Measurements from ENCODE around the gene ABCC4.
"Not testable (repeated sequence)": the region's sequence is repeated elsewhere in the genome, so short reads cannot be mapped to it uniquely, and the experiment has no call there.

Gene ABCC4

GRCh38 chr13:95181586-95181985 lies 119.7 kb downstream of the ABCC4 start:
- DNase-seq (ENCODE audit: low spot score), result no peak
- H3K4me1 Mint-ChIP-seq (ENCODE audit: low read depth), result peaks cover 65% of the 10 kb centered on the region
- H3K4me3 Mint-ChIP-seq, result no peak overlapping the region
- H3K27ac Mint-ChIP-seq, result no peak overlapping the region
- peaks cover 53% of the 10 kb centered on the region for H3K36me3 Mint-ChIP-seq (ENCODE audit: low read depth)
- no peaks in the 10 kb centered on the region for H3K27me3 Mint-ChIP-seq (ENCODE audit: low read depth)
- H3K9me3 Mint-ChIP-seq, result peaks cover 31% of the 10 kb centered on the region

- peaks cover 26% of the 10 kb centered on the region for H3K9me3 Mint-ChIP-seq
- H3K27me3 Mint-ChIP-seq (ENCODE audit: low read depth), result no peaks in the 10 kb centered on the region
- peak overlapping the region; percentile 5 for H3K27ac Mint-ChIP-seq
- no peak for DNase-seq (ENCODE audit: low spot score)
- peaks cover 48% of the 10 kb centered on the region for H3K36me3 Mint-ChIP-seq (ENCODE audit: low read depth)
- peaks cover 61% of the 10 kb centered on the region for H3K4me1 Mint-ChIP-seq (ENCODE audit: low read depth)
- H3K4me3 Mint-ChIP-seq, result no peak overlapping the region
These were observed 120.6 kb downstream of the ABCC4 start for GRCh38 chr13:95180513-95181245.

- Mint-ChIP-seq H3K36me3 (ENCODE audit: low read depth) (peaks cover 46% of the 10 kb centered on the region), H3K4me1 (ENCODE audit: low read depth) (peaks cover 33% of the 10 kb centered on the region), H3K9me3 (peaks cover 26% of the 10 kb centered on the region), H3K27ac (peak overlapping the region; percentile 52), H3K27me3 (ENCODE audit: low read depth) (no peaks in the 10 kb centered on the region), H3K4me3 (peak overlapping the region; percentile 16)
- DNase-seq (ENCODE audit: low spot score), result peak; percentile 33
These were observed 124.5 kb downstream of the ABCC4 start for GRCh38 chr13:95176611-95177259.

- peaks cover 16% of the 10 kb centered on the region for H3K4me1 Mint-ChIP-seq (ENCODE audit: low read depth)
These were observed 126.7 kb downstream of the ABCC4 start for GRCh38 chr13:95174517-95174916.

GRCh38 chr13:95168191-95168590 lies 133.1 kb downstream of the ABCC4 start:
- Mint-ChIP-seq H3K9me3 (no peaks in the 10 kb centered on the region), H3K27ac (no peak overlapping the region), H3K36me3 (ENCODE audit: low read depth) (peaks cover 6% of the 10 kb centered on the region), H3K27me3 (ENCODE audit: low read depth) (no peaks in the 10 kb centered on the region), H3K4me3 (no peak overlapping the region), H3K4me1 (ENCODE audit: low read depth) (no peaks in the 10 kb centered on the region)
- no peak for DNase-seq (ENCODE audit: low spot score)

More at GRCh38 chr13:95174517-95174916, 126.7 kb downstream of the ABCC4 start:
- Mint-ChIP-seq H3K9me3 (peaks cover 9% of the 10 kb centered on the region), H3K27ac (no peak overlapping the region), H3K4me3 (no peak overlapping the region), H3K27me3 (ENCODE audit: low read depth) (no peaks in the 10 kb centered on the region), H3K36me3 (ENCODE audit: low read depth) (peaks cover 33% of the 10 kb centered on the region)
- no peak for DNase-seq (ENCODE audit: low spot score)

GRCh38 chr13:95167003-95167402 lies 134.2 kb downstream of the ABCC4 start:
- not testable (repeated sequence) for DNase-seq (ENCODE audit: low spot score); H3K27me3 Mint-ChIP-seq (ENCODE audit: low read depth); H3K36me3 Mint-ChIP-seq (ENCODE audit: low read depth); H3K4me1 Mint-ChIP-seq (ENCODE audit: low read depth); H3K4me3 Mint-ChIP-seq; H3K27ac Mint-ChIP-seq; H3K9me3 Mint-ChIP-seq

- Mint-ChIP-seq H3K27me3 (ENCODE audit: low read depth) (no peaks in the 10 kb centered on the region), H3K4me3 (no peak overlapping the region), H3K4me1 (ENCODE audit: low read depth) (peaks cover 4% of the 10 kb centered on the region), H3K9me3 (no peaks in the 10 kb centered on the region), H3K36me3 (ENCODE audit: low read depth) (peaks cover 6% of the 10 kb centered on the region), H3K27ac (no peak overlapping the region)
- no peak for DNase-seq (ENCODE audit: low spot score)
These were observed 136.4 kb downstream of the ABCC4 start for GRCh38 chr13:95164830-95165229.

GRCh38 chr13:95160112-95160906 lies 140.9 kb downstream of the ABCC4 start:
- H3K9me3 Mint-ChIP-seq, result no peaks in the 10 kb centered on the region
- DNase-seq (ENCODE audit: low spot score), result no peak

GRCh38 chr13:95159458-95159857 lies 141.8 kb downstream of the ABCC4 start:
- peaks cover 6% of the 10 kb centered on the region for H3K4me1 Mint-ChIP-seq (ENCODE audit: low read depth)
- H3K36me3 Mint-ChIP-seq (ENCODE audit: low read depth), result peaks cover 4% of the 10 kb centered on the region
- no peak overlapping the region for H3K4me3 Mint-ChIP-seq
- no peak for DNase-seq (ENCODE audit: low spot score)
- no peaks in the 10 kb centered on the region for H3K27me3 Mint-ChIP-seq (ENCODE audit: low read depth)
- H3K9me3 Mint-ChIP-seq, result no peaks in the 10 kb centered on the region
- H3K27ac Mint-ChIP-seq, result no peak overlapping the region

More at GRCh38 chr13:95160112-95160906, 140.9 kb downstream of the ABCC4 start:
- peaks cover 4% of the 10 kb centered on the region for H3K4me1 Mint-ChIP-seq (ENCODE audit: low read depth)
- H3K27ac Mint-ChIP-seq, result no peak overlapping the region
- H3K27me3 Mint-ChIP-seq (ENCODE audit: low read depth), result no peaks in the 10 kb centered on the region
- H3K4me3 Mint-ChIP-seq, result no peak overlapping the region
- H3K36me3 Mint-ChIP-seq (ENCODE audit: low read depth), result peaks cover 4% of the 10 kb centered on the region

GRCh38 chr13:95156208-95156607 lies 145.0 kb downstream of the ABCC4 start:
- Mint-ChIP-seq H3K9me3 (no peaks in the 10 kb centered on the region), H3K27me3 (ENCODE audit: low read depth) (no peaks in the 10 kb centered on the region), H3K36me3 (ENCODE audit: low read depth) (peaks cover 4% of the 10 kb centered on the region), H3K4me1 (ENCODE audit: low read depth) (peaks cover 9% of the 10 kb centered on the region), H3K4me3 (no peak overlapping the region), H3K27ac (no peak overlapping the region)
- no peak for DNase-seq (ENCODE audit: low spot score)

GRCh38 chr13:95155504-95155903 lies 145.7 kb downstream of the ABCC4 start:
- H3K9me3 Mint-ChIP-seq, result no peaks in the 10 kb centered on the region
- no peak overlapping the region for H3K27ac Mint-ChIP-seq
- peaks cover 4% of the 10 kb centered on the region for H3K36me3 Mint-ChIP-seq (ENCODE audit: low read depth)
- H3K27me3 Mint-ChIP-seq (ENCODE audit: low read depth), result no peaks in the 10 kb centered on the region
- no peak for DNase-seq (ENCODE audit: low spot score)
- peaks cover 9% of the 10 kb centered on the region for H3K4me1 Mint-ChIP-seq (ENCODE audit: low read depth)
- no peak overlapping the region for H3K4me3 Mint-ChIP-seq

- Mint-ChIP-seq H3K4me3 (no peak overlapping the region), H3K27me3 (ENCODE audit: low read depth) (no peaks in the 10 kb centered on the region), H3K27ac (no peak overlapping the region), H3K9me3 (no peaks in the 10 kb centered on the region), H3K4me1 (ENCODE audit: low read depth) (peaks cover 6% of the 10 kb centered on the region), H3K36me3 (ENCODE audit: low read depth) (peaks cover 3% of the 10 kb centered on the region)
- no peak for DNase-seq (ENCODE audit: low spot score)
These were observed 146.2 kb downstream of the ABCC4 start for GRCh38 chr13:95155093-95155492.

- Mint-ChIP-seq H3K36me3 (ENCODE audit: low read depth) (peaks cover 2% of the 10 kb centered on the region), H3K4me1 (ENCODE audit: low read depth) (peaks cover 5% of the 10 kb centered on the region), H3K27me3 (ENCODE audit: low read depth) (no peaks in the 10 kb centered on the region), H3K4me3 (no peak overlapping the region), H3K9me3 (no peaks in the 10 kb centered on the region), H3K27ac (no peak overlapping the region)
- DNase-seq (ENCODE audit: low spot score), result no peak
These were observed 146.8 kb downstream of the ABCC4 start for GRCh38 chr13:95154413-95154886.

Measured in T-helper 2 cell treated with Interferon-gamma antibody and Interleukin-4, amounts not matched to agents 5 μg/mL and 100 μg/mL, for 36 hours (primary cell).